ENCODE measurements around the gene FCER2.

The FCER2 gene

GRCh38 chr19:7742991-7743390 lies 41.1 kb upstream of the FCER2 start:
- Histone ChIP-seq H3K4me1 (ENCODE audit: low read length) (no peaks in the 10 kb centered on the region), H3K79me2 (ENCODE audit: low read length) (no peaks in the 10 kb centered on the region), H3K4me2 (ENCODE audit: low read depth, low read length) (no peak overlapping the region), H3K9ac (ENCODE audit: low read length) (no peak overlapping the region), H3K36me3 (replicated peaks; ENCODE audit: insufficient read depth, low read length) (no peaks in the 10 kb centered on the region), H2AFZ (ENCODE audit: low read length) (no peak overlapping the region), H3K9me3 (replicated peaks; ENCODE audit: insufficient read depth, low read length) (no peaks in the 10 kb centered on the region), H3K27me3 (replicated peaks; ENCODE audit: insufficient read depth, low read length) (peaks cover 72% of the 10 kb centered on the region), H4K20me1 (ENCODE audit: insufficient read depth, low read length) (no peaks in the 10 kb centered on the region), H3K4me3 (ENCODE audit: low read length) (no peak overlapping the region), H3K9me2 (replicated peaks; ENCODE audit: insufficient read depth, low read length) (no peaks in the 10 kb centered on the region), H3F3A (ENCODE audit: insufficient read depth, low read length) (no peaks in the 10 kb centered on the region), H3K27ac (ENCODE audit: low read length) (no peak overlapping the region)
- TF ChIP-seq EZH2phosphoT487 (IDR thresholded peaks at IDR 0.05; ENCODE audit: low read length) (no peak), EZH2 (optimal IDR thresholded peaks at IDR 0.05; ENCODE audit: low read depth, low read length) (no peak), CTCF (IDR thresholded peaks at IDR 0.05; ENCODE audit: low read length) (no peak)
- DNase-seq, result no peak

GRCh38 chr19:7742575-7742974 lies 40.6 kb upstream of the FCER2 start:
- TF ChIP-seq EZH2 (optimal IDR thresholded peaks at IDR 0.05; ENCODE audit: low read depth, low read length), result no peak
- TF ChIP-seq CTCF (IDR thresholded peaks at IDR 0.05; ENCODE audit: low read length), result no peak
- no peak for TF ChIP-seq EZH2phosphoT487 (IDR thresholded peaks at IDR 0.05; ENCODE audit: low read length)
- H3K27me3 ChIP-seq (replicated peaks; ENCODE audit: insufficient read depth, low read length), result peaks cover 72% of the 10 kb centered on the region
- H3K4me1 ChIP-seq (ENCODE audit: low read length), result no peaks in the 10 kb centered on the region
- H3K27ac ChIP-seq (ENCODE audit: low read length), result no peak overlapping the region
- no peaks in the 10 kb centered on the region for H3K9me2 ChIP-seq (replicated peaks; ENCODE audit: insufficient read depth, low read length)
- H2AFZ ChIP-seq (ENCODE audit: low read length), result no peak overlapping the region
- no peak for DNase-seq
- no peak overlapping the region for H3K4me3 ChIP-seq (ENCODE audit: low read length)
- no peaks in the 10 kb centered on the region for H4K20me1 ChIP-seq (ENCODE audit: insufficient read depth, low read length)
- H3K79me2 ChIP-seq (ENCODE audit: low read length), result no peaks in the 10 kb centered on the region
- no peak overlapping the region for H3K4me2 ChIP-seq (ENCODE audit: low read depth, low read length)
- no peaks in the 10 kb centered on the region for H3F3A ChIP-seq (ENCODE audit: insufficient read depth, low read length)
- no peaks in the 10 kb centered on the region for H3K9me3 ChIP-seq (replicated peaks; ENCODE audit: insufficient read depth, low read length)
- no peak overlapping the region for H3K9ac ChIP-seq (ENCODE audit: low read length)
- no peaks in the 10 kb centered on the region for H3K36me3 ChIP-seq (replicated peaks; ENCODE audit: insufficient read depth, low read length)

- H4K20me1 ChIP-seq (ENCODE audit: insufficient read depth, low read length), result no peaks in the 10 kb centered on the region
- H3K9me2 ChIP-seq (replicated peaks; ENCODE audit: insufficient read depth, low read length), result no peaks in the 10 kb centered on the region
- no peak overlapping the region for H3K4me2 ChIP-seq (ENCODE audit: low read depth, low read length)
- no peaks in the 10 kb centered on the region for H3K9me3 ChIP-seq (replicated peaks; ENCODE audit: insufficient read depth, low read length)
- H3F3A ChIP-seq (ENCODE audit: insufficient read depth, low read length), result no peaks in the 10 kb centered on the region
- H3K4me3 ChIP-seq (ENCODE audit: low read length), result no peak overlapping the region
- DNase-seq, result no peak
- no peak overlapping the region for H3K27ac ChIP-seq (ENCODE audit: low read length)
- no peak overlapping the region for H2AFZ ChIP-seq (ENCODE audit: low read length)
- H3K27me3 ChIP-seq (replicated peaks; ENCODE audit: insufficient read depth, low read length), result peaks cover 89% of the 10 kb centered on the region
- TF ChIP-seq CTCF (IDR thresholded peaks at IDR 0.05; ENCODE audit: low read length) (no peak), EZH2 (optimal IDR thresholded peaks at IDR 0.05; ENCODE audit: low read depth, low read length) (no peak), EZH2phosphoT487 (IDR thresholded peaks at IDR 0.05; ENCODE audit: low read length) (no peak)
- H3K36me3 ChIP-seq (replicated peaks; ENCODE audit: insufficient read depth, low read length), result no peaks in the 10 kb centered on the region
- no peaks in the 10 kb centered on the region for H3K79me2 ChIP-seq (ENCODE audit: low read length)
- H3K4me1 ChIP-seq (ENCODE audit: low read length), result no peaks in the 10 kb centered on the region
- no peak overlapping the region for H3K9ac ChIP-seq (ENCODE audit: low read length)
Observed at GRCh38 chr19:7740682-7741054, 38.7 kb upstream of the FCER2 start.
